Measurements from ENCODE around the gene KCNQ2.

GRCh38 chr20:63497138-63497945 is 24.9 kb upstream of the KCNQ2 start:
- TF ChIP-seq MYC (IDR thresholded peaks at IDR 0.05; ENCODE audit: insufficient read depth, insufficient read length, insufficient replicate concordance, low read length, severe bottlenecking) (no peak), ZBTB11 (CRISPR knock-in tag; IDR thresholded peaks at IDR 0.05) (no peak), TCF3 (IDR thresholded peaks at IDR 0.05; ENCODE audit: borderline replicate concordance, insufficient read depth, low read depth, low read length) (no peak), ZBTB33 (IDR thresholded peaks at IDR 0.05) (no peak), BRCA1 (IDR thresholded peaks at IDR 0.05; ENCODE audit: low read depth, low read length) (no peak), CTCF (IDR thresholded peaks at IDR 0.05 in 2 of 3, conservative IDR thresholded peaks at IDR 0.05 in 1 of 3; ENCODE audit: control insufficient read depth in 2 of 3, extremely low read depth in 1 of 3, insufficient read depth in 1 of 3, low read depth in 3 of 3, low read length in 3 of 3) (no peak), SIX5 (IDR thresholded peaks at IDR 0.05; ENCODE audit: low read depth, low read length, severe bottlenecking) (no peak), NR2C2 (IDR thresholded peaks at IDR 0.05; ENCODE audit: borderline replicate concordance, control insufficient read depth, insufficient read length, low read depth) (no peak), EP300 (IDR thresholded peaks at IDR 0.05; ENCODE audit: borderline replicate concordance in 1 of 2, control insufficient read depth in 1 of 2, low read depth in 2 of 2, low read length in 2 of 2) (no peak), EZH2 (IDR thresholded peaks at IDR 0.05; ENCODE audit: borderline replicate concordance, control insufficient read depth, low read depth, low read length) (no peak), LARP7 (IDR thresholded peaks at IDR 0.05) (no peak)
